Uterus (tissue), 4 donors: ENCODE data around the gene RANBP17. TPM values are rescaled to one million over a fixed set of nuclear protein-coding genes. Genes with fewer than 3 reads are reported as not detected.

Experiments used
- DNase-seq, 2 donors: peaks; one replicate each; pipeline ENCODE4 v3.0.0-alpha.2; 2019 to 2020
- H3K27ac ChIP-seq, 2 donors: fragments of 200-600 bp; sonication (generic); 1 replicate in 1 of 2; 2 replicates in 1 of 2; pipeline ENCODE4 v1.5.1; 2016 to 2018
- H3K27me3 ChIP-seq, 2 donors: fragments of 200-600 bp; sonication (generic); one replicate each; pipeline ENCODE4 v1.5.1; 2018 to 2019; ENCODE audit warnings: control low read depth in 1 of 2
- H3K36me3 ChIP-seq, 2 donors: fragments of 200-600 bp; sonication (generic); one replicate each; pipeline ENCODE4 v1.5.1; 2019; ENCODE audit warnings: control low read depth in 1 of 2
- H3K4me1 ChIP-seq, 2 donors: fragments of 200-600 bp; sonication (generic); one replicate each; pipeline ENCODE4 v1.5.1; 2018 to 2019; ENCODE audit warnings: control low read depth in 1 of 2
- H3K4me3 ChIP-seq, 2 donors: fragments of 200-600 bp; sonication (generic); 1 replicate in 1 of 2; 2 replicates in 1 of 2; pipeline ENCODE4 v1.5.1; 2018 to 2019; ENCODE audit warnings: mild to moderate bottlenecking in 1 of 2
- H3K9me3 ChIP-seq, 2 donors: fragments of 200-600 bp; sonication (generic); one replicate each; pipeline ENCODE4 v1.5.1; 2019; ENCODE audit warnings: control low read depth in 1 of 2
- POLR2A ChIP-seq, 2 donors: fragments of 450-650 bp; IDR thresholded peaks; one replicate each; pipeline ENCODE4 v1.6.1; 2016; ENCODE audit warnings: antibody characterized with exemption in 2 of 2, mild to moderate bottlenecking in 1 of 2, moderate library complexity in 1 of 2
- intact Hi-C: fragments of 100-400 bp; cut with DNase I; formaldehyde crosslinking; loops from one replicate; pipeline ENCODE4 v1.15.1; 2023; ENCODE audit warnings: low total_unique reads
- total RNA-seq, 4 donors: library from RNA; depleted of rRNA in 3 of 4; stranded (reverse); fragments of >200 nt in 3 of 4; gene quantifications; one replicate each; pipeline versions ENCODE4 v1.1.0 to v1.2.4, GENCODE V29; 2014 to 2023
- TF ChIP-seq, protein P1 (sequence below), 4 experiments: fragments of 200-600 bp in 2 of 4; fragments of 450-650 bp in 2 of 4; sonication (generic) in 2 of 4; IDR thresholded peaks; one replicate each; pipeline ENCODE4 v1.5.1; 2016 to 2019; ENCODE audit warnings: antibody characterized with exemption in 4 of 4, mild to moderate bottlenecking in 2 of 4, moderate library complexity in 1 of 4
- donor health status: DM: yes; HTN: yes; CAD: no.

RANBP17 gene
- total RNA-seq, 4 donors from 2014 or later: 1.8 to 72.8 (median 7.6) TPM

- no peaks in the 10 kb centered on the region for H3K36me3 ChIP-seq
- intact Hi-C loops: no loop called here
- TF ChIP-seq, protein P1, sequence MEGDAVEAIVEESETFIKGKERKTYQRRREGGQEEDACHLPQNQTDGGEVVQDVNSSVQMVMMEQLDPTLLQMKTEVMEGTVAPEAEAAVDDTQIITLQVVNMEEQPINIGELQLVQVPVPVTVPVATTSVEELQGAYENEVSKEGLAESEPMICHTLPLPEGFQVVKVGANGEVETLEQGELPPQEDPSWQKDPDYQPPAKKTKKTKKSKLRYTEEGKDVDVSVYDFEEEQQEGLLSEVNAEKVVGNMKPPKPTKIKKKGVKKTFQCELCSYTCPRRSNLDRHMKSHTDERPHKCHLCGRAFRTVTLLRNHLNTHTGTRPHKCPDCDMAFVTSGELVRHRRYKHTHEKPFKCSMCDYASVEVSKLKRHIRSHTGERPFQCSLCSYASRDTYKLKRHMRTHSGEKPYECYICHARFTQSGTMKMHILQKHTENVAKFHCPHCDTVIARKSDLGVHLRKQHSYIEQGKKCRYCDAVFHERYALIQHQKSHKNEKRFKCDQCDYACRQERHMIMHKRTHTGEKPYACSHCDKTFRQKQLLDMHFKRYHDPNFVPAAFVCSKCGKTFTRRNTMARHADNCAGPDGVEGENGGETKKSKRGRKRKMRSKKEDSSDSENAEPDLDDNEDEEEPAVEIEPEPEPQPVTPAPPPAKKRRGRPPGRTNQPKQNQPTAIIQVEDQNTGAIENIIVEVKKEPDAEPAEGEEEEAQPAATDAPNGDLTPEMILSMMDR (IDR thresholded peaks at IDR 0.05): no peak
- no peak for TF ChIP-seq POLR2A (IDR thresholded peaks at IDR 0.05)
- H3K27me3 ChIP-seq: no peaks in the 10 kb centered on the region
- H3K27ac ChIP-seq: no peak overlapping the region
- DNase-seq: no peak
- H3K4me3 ChIP-seq: no peak overlapping the region
- no peaks in the 10 kb centered on the region for H3K9me3 ChIP-seq
- H3K4me1 ChIP-seq: no peaks in the 10 kb centered on the region
Measured at GRCh38 chr5:171223927-171224326, 362.1 kb downstream of the RANBP17 start.

DNA sequence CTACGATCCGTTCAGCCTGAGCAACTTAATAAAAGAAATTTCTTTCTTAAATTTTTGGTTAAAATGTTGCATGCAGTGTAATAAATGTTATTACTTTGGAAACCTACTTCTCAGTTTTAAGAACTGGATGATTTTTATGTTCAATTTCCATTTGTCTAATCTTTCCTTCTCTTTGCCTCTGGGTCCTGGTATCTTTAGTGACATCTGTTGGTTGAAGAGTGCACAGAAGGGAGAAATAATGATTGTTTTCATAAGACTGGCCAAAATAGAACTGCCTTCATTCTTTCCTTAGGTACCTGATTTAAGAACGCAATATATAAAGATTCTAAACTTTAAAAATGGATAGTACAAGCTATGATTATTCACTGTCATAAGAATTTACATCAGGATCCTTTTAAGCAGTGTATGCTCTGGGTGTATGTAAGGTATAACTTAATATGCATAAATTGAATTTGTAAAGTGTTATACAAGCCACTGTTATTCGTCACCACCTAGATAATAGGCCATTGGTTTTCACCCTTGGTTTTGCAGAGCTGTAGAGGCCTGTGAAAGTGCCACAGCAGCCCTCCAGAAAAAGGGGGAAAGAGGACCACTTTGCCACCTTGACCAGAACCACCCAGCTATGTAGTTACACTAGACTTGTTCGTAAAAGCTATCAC lies 364.4 kb downstream of the RANBP17 start:
- Histone ChIP-seq H3K36me3 (no peaks in the 10 kb centered on the region), H3K27me3 (no peaks in the 10 kb centered on the region), H3K27ac (no peak overlapping the region), H3K4me3 (no peak overlapping the region), H3K4me1 (no peaks in the 10 kb centered on the region), H3K9me3 (no peaks in the 10 kb centered on the region)
- TF ChIP-seq, protein P1 (IDR thresholded peaks at IDR 0.05): no peak
- no peak for TF ChIP-seq POLR2A (IDR thresholded peaks at IDR 0.05)
- intact Hi-C loops: no loop called here
- DNase-seq: no peak

GRCh38 chr5:171226864-171227263 lies 365.0 kb downstream of the RANBP17 start:
- DNase-seq: no peak
- no peaks in the 10 kb centered on the region for H3K27me3 ChIP-seq
- intact Hi-C loops: no loop called here
- no peak overlapping the region for H3K27ac ChIP-seq
- no peak overlapping the region for H3K4me3 ChIP-seq
- no peaks in the 10 kb centered on the region for H3K36me3 ChIP-seq
- no peaks in the 10 kb centered on the region for H3K4me1 ChIP-seq
- H3K9me3 ChIP-seq: no peaks in the 10 kb centered on the region
- TF ChIP-seq, protein P1 (IDR thresholded peaks at IDR 0.05): no peak
- TF ChIP-seq POLR2A (IDR thresholded peaks at IDR 0.05): no peak

GRCh38 chr5:171236651-171237050 lies 374.8 kb downstream of the RANBP17 start:
- Histone ChIP-seq H3K4me3 (no peak overlapping the region), H3K27me3 (no peaks in the 10 kb centered on the region), H3K27ac (no peak overlapping the region), H3K4me1 (no peaks in the 10 kb centered on the region), H3K9me3 (no peaks in the 10 kb centered on the region), H3K36me3 (no peaks in the 10 kb centered on the region)
- DNase-seq: no peak
- no peak for TF ChIP-seq POLR2A (IDR thresholded peaks at IDR 0.05)
- TF ChIP-seq, protein P1 (IDR thresholded peaks at IDR 0.05): no peak
- intact Hi-C loops: no loop called here

GRCh38 chr5:171242521-171242920 lies 380.7 kb downstream of the RANBP17 start:
- H3K27ac ChIP-seq: no peak overlapping the region
- intact Hi-C loops: no loop called here
- H3K4me3 ChIP-seq: no peak overlapping the region
- no peak for TF ChIP-seq POLR2A (IDR thresholded peaks at IDR 0.05)
- TF ChIP-seq, protein P1 (IDR thresholded peaks at IDR 0.05): no peak
- no peaks in the 10 kb centered on the region for H3K9me3 ChIP-seq
- H3K4me1 ChIP-seq: no peaks in the 10 kb centered on the region
- H3K27me3 ChIP-seq: no peaks in the 10 kb centered on the region
- DNase-seq: no peak
- H3K36me3 ChIP-seq: no peaks in the 10 kb centered on the region
